LHCN-M2 (cell line): ENCODE measurements around the gene PROCA1. TPM values are rescaled to one million over a fixed set of nuclear protein-coding genes. Genes with fewer than 3 reads are reported as not detected.
"Not testable (repeated sequence)": the region's sequence is repeated elsewhere in the genome, so short reads cannot be mapped to it uniquely, and the experiment has no call there.

ENCODE experiments used
- DNase-seq: peaks from one replicate; pipeline ENCODE4 v3.0.0-alpha.2; 2012; ENCODE audit warnings: low read depth
- total RNA-seq: library from RNA; depleted of rRNA; stranded (reverse); fragments of >200 nt; gene quantifications from 2 replicates; pipeline ENCODE4 v1.2.3, GENCODE V29; 2014

The PROCA1 gene
- total RNA-seq, 1 experiment from 2014 or later: 2.4 TPM

DNA sequence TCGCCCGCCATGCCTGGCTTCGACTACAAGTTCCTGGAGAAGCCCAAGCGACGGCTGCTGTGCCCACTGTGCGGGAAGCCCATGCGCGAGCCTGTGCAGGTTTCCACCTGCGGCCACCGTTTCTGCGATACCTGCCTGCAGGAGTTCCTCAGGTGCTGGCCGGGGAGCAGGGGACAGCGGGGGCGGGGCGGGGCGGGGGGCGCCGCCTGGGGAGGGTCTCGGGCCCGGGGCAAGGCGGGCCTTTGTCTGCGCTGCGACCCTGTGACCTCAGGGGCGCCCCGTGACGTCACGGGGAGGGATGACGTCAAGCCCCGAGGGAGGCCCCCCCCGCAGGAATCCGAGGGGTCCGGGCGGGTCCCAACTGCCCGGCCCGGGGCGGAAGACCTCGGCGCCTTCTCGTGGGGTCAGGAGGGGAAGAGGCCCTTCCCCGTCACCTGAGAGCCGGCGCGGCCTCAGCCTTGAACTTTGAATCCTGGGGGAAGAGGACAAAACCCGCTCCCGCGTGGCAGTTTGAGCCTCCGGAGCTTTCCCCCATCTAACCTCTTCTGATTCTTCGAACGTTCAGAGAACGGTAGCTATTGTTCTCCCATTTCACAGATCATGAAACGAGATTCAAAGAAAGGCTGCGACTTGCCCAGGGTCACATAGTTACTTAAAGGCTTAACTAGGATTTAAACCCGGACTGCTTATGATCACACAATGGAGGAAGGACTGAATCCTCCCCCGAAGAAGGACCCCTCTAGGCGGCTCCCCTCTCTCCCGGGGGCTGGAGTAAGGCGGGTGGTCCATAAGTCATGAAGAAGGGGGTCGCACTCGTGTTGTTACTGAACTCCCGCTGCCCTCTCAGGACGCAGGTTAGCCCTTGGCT lies 32.6 kb upstream of the PROCA1 start:
- DNase-seq: peak; percentile 58

DNA sequence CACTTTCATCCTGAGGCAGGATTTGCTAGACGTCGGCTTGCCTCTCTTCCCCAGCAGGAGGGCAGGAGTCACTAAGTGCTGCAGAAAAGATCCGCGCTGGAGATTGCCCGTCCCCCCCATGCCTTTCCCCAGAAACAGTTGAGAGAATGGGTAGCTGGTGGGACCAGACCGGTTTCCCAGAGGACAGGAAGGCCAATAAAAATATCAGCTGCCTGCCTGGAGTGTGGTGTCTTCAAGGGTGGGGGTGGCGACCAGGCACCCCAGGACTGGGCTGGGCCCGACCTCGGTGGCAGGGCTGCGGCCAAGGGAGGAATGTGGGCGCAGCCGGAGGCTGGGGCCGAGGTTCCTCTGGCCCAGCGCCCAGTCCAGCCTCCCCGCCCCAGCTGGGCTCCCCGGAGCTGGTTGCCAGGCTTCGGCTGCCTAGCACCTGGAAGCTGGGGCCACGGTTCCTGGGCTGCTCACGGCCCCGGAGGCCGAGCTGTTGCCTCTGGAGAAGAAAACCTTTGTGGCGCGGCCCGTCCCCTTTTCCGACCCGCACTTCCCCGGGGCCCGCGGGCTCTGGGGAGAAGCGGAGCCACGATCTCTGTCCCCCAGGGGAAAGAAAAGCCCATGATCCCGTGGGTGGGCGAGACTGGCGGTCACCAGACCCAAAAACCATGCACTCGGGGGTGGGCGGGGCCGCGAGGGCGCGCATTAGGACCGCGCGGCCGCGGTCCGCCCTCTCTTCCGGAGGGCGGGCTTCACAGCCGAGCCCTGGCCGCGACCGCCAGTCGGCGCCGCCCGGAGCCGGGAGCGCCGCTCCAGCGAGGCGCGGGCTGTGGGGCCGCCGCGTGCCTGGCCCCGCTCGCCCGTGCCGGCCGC lies 31.8 kb upstream of the PROCA1 start, which contains the start of gene TRAF4:
Gene TRAF4 (plus strand): TSS at position 769 of the 861 bp plus-strand sequence. CDS start 102 bp downstream, outside the sequence.
- peak; percentile 92 for DNase-seq

DNA sequence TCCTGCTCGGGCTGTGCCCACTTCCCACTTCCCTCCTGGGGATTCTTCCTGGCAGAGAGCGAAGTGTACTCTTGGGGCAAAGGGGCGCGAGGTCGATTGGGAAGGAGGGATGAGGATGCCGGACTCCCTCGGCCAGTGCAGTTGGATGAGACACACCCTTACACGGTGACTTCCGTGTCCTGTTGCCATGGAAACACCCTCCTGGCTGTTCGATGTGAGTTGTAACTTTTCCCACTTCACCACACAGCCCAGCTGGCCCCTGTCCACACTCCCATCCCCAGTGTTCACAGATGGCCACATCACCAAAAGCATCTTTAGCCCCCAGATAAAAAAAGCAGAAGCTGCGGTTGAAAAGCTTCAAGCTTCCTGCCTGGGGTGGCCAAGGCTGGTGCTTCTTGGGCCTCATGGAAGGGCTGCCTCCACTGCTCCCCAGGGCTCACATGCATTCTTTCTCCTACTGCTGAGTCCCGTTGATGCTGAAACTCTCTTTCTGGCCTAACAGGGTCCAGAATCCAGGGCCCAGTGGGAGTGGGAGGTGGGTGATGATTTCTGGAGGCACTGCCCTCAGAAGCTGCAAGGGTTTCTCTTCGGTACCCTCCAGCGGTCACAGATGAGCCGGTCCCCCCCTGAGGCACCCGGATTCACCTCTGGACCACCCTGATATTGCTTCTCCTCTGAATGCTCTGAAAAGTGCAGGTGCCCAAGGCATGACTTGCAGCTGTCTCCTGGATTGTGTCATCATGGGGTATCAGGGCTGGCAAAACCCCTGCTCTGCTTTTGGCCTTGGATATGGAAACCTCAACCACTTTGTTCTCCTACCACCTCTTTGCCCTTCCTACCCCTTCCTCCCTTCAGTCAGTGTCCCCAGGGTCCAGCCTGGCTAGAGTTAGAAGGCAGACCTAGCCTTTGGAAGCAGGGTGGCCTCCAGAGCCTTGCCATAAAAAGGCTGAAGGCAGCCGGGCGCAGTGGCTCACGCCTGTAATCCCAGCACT lies 30.0 kb upstream of the PROCA1 start:
- no peak for DNase-seq

DNA sequence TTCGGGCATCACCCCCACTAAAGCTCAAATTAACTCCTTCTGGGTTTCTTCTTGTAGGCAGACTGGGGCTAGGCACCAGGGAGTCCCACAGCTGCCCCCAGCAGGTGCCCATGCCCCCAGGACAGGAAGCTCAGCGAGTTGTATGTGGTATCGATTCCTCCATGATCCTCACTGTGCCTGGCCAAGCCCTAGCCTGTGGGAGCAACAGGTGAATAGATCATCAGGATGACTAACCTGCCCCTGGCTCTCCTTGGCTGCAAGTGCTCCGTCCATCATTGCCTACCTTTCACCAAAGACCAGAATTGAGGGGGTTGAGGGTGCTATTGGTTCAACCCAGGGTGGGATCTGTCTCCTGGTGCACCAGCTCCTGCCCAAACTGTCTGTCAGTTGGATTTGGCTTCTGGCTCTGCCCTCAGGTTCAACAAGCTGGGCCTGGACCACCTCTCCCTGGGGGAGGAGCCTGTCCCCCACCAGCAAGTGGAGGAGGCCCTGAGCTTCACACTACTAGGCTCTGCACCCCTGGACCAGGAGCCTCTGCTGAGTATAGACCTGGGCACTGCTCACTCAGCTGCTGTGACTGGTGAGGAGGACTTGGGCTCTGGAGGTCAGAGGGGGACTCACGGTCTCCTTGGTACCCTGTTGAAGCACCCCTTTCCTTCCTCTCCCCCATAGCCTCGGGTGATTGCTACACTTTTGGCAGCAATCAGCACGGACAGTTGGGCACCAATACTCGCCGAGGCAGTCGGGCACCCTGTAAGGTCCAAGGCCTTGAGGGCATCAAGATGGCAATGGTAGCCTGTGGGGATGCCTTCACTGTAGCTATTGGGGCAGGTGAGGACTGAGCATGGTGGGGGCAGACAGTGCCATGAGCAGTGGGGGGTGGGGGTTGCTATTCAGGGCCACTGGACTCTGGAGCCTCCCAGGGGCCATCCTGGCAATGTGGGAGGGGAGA lies 29.0 kb upstream of the PROCA1 start:
- no peak for DNase-seq

DNA sequence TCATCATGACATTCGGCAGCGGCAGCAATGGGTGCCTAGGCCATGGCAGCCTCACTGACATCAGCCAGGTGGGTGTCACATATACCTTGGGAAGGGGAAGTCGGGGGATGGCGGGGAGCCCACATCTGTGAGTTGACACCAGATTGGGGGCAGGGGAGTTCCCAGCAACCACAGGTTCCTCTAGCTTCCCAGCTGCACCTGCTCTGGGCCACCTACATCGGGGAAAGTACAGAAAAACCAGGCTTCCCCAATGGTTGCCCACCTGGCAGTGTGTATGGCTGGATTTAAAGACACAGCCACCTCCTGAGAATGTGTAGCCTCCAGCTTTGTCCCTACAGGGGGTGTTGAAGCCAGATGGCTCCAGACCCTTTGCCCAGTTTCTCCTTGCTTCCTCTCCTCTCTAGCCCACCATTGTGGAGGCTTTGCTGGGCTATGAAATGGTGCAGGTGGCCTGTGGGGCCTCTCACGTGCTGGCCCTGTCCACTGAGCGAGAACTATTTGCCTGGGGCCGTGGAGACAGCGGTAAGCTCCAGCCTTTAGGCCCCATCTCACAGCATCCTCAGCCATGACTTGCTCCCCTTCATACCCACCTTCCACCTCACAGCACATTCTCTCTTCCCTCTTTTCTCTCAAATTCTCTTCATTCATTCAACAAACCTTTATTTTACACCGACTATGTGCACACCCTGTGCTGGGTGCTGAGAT lies 27.1 kb upstream of the PROCA1 start:
- no peak for DNase-seq

DNA sequence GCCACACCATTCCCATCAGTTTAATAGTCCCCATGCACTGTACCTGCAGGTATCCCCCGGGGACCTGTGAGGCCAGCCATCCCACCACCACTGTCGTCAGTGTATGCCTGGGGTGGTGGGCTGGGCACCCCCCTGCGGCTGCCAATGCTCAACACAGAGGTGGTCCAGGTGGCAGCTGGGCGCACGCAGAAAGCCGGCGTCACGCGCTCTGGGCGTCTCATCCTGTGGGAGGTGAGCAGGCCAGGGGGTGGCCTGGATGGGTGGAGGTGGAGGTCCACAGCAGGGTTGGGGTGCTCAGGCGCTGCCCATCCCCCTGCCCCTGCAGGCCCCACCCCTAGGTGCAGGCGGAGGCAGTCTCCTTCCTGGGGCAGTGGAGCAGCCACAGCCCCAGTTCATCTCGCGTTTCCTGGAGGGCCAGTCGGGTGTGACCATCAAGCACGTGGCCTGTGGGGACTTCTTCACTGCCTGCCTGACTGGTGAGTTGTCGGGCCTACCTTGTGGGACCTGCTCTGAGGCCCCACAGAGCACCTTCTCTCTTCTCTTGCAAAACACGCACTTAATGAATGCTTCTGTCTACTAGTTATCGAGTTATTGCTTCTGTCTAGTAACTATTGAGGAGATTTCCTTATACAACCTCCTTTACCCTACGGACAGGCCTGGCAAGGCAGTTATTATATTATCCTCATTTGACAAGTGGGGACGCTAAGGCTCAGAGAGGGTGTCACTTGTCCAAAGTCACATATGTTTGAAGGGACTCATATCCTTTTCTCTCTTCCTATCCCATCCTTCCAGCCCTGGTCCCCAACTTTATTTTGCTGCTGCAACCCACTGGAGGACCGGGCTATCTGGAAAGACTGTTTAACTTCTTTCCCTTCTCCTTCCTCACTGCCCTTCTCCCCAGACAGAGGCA lies 26.3 kb upstream of the PROCA1 start:
- DNase-seq: no peak

DNA sequence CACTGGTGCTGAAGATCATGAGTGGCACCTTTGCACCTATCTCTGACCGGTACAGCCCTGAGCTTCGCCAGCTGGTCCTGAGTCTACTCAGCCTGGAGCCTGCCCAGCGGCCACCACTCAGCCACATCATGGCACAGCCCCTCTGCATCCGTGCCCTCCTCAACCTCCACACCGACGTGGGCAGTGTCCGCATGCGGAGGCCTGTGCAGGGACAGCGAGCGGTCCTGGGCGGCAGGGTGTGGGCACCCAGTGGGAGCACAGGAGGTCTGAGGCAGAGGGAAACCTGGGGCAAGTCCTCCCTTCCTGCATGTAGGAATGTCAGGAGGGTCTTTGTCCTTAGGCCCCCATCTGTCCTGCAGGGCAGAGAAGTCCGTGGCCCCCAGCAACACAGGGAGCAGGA lies 25.6 kb upstream of the PROCA1 start:
- no peak for DNase-seq

DNA sequence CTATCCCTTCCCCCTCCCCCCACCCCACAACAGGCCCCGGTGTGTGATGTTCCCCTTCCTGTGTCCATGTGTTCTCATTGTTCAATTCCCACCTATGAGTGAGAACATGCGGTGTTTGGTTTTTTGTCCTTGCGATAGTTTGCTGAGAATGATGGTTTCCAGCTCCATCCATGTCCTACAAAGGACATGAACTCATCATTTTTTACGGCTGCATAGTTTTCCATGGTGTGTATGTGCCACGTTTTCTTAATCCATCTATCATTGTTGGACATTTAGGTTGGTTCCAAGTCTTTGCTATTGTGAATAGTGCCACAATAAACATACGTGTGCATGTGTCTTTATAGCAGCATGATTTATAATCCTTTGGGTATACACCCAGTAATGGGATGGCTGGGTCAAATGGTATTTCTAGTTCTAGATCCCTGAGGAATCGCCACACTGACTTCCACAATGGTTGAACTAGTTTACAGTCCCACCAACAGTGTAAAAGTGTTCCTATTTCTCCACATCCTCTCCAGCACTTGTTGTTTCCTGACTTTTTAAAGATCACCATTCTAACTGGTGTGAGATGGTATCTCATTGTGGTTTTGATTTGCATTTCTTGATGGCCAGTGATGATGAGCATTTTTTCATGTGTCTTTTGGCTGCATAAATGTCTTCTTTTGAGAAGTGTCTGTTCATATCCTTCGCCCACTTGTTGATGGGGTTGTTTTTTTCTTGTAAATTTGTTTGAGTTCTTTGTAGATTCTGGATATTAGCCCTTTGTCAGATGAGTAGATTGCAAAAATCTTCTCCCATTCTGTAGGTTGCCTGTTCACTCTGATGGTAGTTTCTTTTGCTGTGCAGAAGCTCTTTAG lies 24.5 kb upstream of the PROCA1 start:
- DNase-seq: not testable (repeated sequence)

DNA sequence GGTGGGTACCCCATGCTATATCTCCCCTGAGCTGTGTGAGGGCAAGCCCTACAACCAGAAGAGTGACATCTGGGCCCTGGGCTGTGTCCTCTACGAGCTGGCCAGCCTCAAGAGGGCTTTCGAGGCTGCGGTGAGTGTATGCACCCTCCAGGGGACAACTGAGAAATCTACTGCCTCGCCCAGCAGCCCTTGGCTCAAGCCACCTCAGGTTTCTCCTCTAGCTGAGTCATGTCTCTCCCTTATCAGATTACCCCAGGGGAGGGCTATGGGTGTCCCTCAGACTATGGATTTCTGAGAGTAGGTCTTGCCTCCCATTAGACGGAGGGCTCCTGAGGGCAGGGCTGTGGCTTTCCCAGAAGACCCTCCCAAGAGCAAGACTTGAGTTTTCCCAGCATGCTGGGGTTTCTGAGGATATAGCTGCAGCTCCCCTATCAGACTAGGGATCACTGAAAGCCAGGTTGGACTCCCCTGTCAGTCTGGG lies 23.6 kb upstream of the PROCA1 start:
- no peak for DNase-seq

DNA sequence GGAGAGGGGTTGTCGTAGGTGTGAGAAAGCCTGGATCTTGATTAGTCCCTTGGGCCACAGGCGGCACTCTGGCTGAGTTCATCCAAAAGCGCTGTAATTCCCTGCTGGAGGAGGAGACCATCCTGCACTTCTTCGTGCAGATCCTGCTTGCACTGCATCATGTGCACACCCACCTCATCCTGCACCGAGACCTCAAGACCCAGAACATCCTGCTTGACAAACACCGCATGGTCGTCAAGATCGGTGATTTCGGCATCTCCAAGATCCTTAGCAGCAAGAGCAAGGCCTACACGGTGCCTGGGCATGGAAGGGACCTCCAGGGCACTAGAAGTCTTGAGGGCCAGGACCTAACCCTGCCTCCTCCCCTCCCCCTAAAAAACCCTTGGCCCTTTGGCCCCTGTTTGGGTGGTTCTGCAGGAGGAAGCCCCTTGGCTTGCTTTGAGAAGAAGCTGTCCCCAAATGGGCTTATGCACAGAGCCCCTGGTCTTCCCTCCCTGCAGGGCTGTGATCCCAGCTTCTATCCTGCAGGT lies 23.1 kb upstream of the PROCA1 start:
- no peak for DNase-seq

DNA sequence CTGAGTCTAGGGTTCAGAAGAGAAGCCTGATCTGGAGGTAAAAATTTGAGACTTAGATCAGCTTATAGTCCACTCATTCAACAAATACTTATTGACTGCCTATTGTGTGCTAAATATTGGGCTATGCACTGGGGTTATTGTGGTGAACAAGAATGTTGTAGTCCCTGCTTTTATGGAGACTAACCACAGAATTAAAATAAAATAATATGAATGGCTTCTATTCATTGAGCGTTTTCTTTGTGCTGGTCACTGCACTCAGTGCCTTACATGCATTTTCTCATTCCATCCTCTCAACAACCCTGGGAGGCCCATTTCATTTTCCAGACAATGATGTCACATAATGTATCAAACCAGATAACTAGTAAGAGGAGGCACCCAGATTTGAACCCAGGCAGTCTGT lies 21.7 kb upstream of the PROCA1 start:
- no peak for DNase-seq

DNA sequence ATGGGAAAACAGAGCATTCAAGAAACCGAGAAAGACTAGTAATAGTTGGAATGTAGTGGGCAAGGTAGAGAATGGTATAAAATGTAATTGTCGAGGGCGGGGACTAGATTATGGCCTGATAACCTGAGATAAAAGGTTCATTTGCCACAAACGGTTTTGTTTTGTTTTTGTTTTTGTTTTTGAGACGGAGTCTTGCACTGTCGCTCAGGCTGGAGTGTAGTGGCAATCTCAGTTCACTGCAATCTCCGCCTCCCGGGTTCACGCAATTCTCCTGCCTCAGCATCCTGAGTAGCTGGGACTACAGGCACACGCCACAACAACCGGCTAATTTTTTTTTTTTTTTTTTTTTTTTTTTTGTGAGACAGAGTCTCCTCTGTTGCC lies 18.3 kb upstream of the PROCA1 start:
- no peak for DNase-seq

DNA sequence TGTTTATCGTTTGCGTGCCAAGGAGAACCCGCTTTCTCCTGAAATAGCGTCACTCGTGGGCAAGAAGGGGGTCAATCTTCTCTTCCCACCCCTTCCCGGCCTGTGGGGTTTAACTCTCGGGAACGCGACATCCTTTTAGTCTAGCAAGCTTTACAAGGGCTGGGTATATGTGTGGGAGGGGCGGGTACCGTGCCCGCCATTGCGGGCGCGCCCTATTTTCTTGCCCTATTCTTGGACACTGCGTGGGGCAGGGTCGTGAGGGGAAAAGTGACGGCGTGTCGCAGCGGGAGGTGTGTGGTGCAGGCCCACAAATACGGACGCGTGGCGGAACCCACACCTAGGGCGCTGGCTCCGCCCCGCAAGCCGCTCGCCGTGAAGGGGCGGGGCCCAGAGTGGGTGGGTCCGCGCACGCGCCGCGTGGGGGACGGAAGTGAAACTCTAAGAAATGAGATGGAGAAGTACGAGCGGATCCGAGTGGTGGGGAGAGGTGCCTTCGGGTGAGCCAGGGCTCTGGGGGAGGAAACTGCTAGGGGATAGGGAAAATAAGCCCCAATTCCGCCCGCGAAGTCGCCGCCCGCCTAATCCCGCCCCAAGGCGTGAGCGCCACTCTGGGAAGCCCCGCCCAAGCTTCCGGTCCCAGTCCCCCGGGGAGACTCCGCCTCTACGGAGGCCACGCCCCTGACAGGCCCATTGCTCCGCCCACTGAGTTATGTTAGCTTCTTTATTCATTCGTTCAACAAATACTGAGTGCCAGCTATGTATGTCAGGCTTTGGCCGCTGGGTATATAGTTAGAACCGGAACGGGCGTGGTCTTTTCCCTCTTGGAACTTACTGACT lies 16.9 kb upstream of the PROCA1 start, which contains the start of gene NEK8:
Gene NEK8 (plus strand): TSS at position 425 of the 837 bp plus-strand sequence. CDS start 26 bp downstream, at position 451.
- peak; percentile 88 for DNase-seq

DNA sequence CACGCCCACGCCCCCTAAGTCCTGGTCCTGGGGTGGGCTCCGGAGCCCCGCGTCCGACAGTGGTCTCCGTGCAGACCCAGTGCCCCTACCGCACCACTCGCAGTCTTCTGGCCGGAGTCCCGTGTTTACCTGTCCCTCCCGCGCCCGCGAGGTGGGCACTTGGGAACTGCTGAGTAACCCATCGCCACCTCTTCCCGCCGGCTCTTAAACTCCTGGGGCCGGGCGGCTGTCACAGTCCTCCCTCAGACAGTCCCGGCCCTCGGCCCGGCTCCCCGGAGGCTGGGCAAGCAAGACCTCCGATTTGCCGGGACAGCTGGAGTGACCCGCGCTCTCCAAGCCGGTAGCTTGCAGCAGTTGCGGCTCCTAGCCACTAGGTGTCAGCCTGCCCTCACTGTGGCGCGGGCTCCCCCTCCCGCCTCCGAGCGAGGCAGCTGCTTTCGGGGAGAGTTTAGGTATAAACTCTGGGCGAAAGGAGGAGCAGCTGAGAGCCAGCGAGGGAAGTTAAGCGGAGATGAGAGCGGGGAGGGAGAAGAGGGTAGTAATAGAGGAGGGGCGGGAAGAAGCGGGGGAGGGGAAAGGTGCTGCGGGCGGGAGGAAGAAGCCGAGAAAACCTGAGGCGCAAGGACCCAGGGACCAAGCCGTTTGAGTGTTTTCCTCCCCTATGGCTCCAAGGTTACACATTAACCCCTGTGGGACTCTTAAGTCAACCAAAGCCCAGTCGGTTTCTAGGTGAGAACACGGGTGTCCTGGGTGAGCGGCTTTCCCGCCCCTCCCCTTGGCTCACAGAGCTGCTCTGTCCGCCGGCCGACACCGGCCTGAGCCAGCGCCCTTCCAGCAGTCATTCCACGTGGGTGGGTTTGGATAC lies 15.2 kb upstream of the PROCA1 start:
- peak; percentile 93 for DNase-seq

DNA sequence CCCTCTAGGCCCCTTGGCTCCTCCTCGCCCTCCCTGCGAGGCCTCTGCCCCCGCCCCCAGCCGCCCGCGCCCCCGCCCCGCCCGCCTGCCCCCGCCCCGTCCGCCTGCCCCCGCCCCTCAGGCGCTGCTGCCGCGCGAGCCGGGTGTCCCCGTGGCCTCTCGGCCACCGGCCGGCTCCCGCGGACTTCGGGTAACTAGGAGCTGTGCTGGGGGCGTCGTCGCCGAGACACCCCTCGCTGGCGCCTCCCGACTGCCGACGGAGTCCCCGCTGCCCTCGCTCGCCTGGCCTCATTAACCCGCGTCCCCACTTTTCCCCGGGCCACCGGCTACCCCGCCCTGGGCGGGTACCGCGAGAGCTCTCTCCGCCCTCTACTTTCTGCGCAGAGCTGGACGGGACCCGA lies 14.5 kb upstream of the PROCA1 start, which contains the start of gene TLCD1:
Gene TLCD1 (minus strand): TSS at position 8 of the 401 bp plus-strand sequence. CDS start 136 bp downstream, outside the sequence.
- DNase-seq: no peak
